Central memory CD8-positive, alpha-beta T cell (primary cell): ENCODE results near the gene RAP2A.

Experiments
- ATAC-seq: fragments of 150-1000 bp; cut with Tn5 transposase; replicated peaks from 2 replicates; pipeline ENCODE4 v1.10.0; 2022; ENCODE audit warnings: mild to moderate bottlenecking, moderate FRiP score, moderate number of reproducible peaks; ENCODE audit not compliant: poor library complexity, severe bottlenecking; ENCODE audit errors: extremely low read depth
- DNase-seq, 2 donors: peaks; one replicate each; pipeline ENCODE4 v3.0.0; 2021; ENCODE audit warnings: low spot score in 2 of 2
- H3K27ac Mint-ChIP-seq: one replicate; pipeline ENCODE4 v1.8.0; 2022; ENCODE audit warnings: low read depth, mild to moderate bottlenecking, moderate library complexity, mixed read lengths
- H3K27me3 Mint-ChIP-seq: one replicate; pipeline ENCODE4 v1.8.0; 2022; ENCODE audit warnings: mixed read lengths
- H3K36me3 Mint-ChIP-seq: one replicate; pipeline ENCODE4 v1.8.0; 2022; ENCODE audit warnings: mild to moderate bottlenecking, moderate library complexity, mixed read lengths; ENCODE audit not compliant: insufficient read depth
- H3K4me1 Mint-ChIP-seq: one replicate; pipeline ENCODE4 v1.8.0; 2022; ENCODE audit warnings: mixed read lengths
- H3K4me3 Mint-ChIP-seq: one replicate; pipeline ENCODE4 v1.8.0; 2022; ENCODE audit warnings: mild to moderate bottlenecking, moderate library complexity, mixed read lengths
- H3K9me3 Mint-ChIP-seq: one replicate; pipeline ENCODE4 v1.8.0; 2022; ENCODE audit warnings: mixed read lengths

The RAP2A gene

DNA sequence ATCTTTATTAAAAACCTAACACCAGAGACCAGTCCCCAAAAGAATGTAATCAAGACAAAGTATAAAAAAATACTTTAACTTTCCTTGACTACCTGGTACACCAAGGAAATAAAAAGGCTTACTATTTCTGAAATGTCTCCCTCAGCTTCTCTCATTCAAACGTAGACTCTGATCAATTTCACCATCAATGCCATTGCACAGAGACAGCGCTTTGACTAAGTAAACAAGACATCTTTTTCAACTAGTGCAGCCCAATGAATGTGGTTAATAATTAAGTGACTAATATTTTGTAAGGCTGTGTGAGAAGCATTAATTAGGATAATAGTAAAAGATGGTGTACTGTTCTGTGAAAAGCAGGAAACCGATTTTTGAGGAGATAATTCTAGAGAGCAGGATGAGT, 7.3 kb upstream of the RAP2A start:
- ATAC-seq (no peak), DNase-seq (no peak)
- no peaks in the 10 kb centered on the region for H3K9me3 Mint-ChIP-seq
- no peak overlapping the region for H3K4me3 Mint-ChIP-seq
- no peaks in the 10 kb centered on the region for H3K36me3 Mint-ChIP-seq
- H3K27me3 Mint-ChIP-seq = peaks cover 23% of the 10 kb centered on the region
- H3K27ac Mint-ChIP-seq = no peak overlapping the region
- H3K4me1 Mint-ChIP-seq = peaks cover 2% of the 10 kb centered on the region

DNA sequence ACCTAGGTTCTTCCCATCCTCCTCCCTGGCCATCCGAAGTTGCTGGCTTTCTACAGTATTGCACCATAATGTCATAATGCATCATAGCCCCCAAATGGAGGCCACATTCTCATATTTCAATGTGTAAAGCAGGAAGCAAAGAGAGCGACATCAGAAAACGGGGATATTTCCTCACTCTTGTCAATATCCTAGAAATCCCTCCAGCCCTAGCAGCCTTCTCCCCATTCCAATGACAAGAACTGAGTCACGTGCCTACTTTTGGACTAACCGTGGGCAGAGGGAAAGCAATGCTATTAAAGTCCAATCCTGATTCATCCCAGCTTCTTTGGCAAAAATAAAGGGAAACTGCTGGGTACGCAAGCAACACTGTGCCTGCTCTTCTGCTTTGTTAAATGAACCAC, 4.3 kb upstream of the RAP2A start:
- peaks cover 9% of the 10 kb centered on the region for H3K27me3 Mint-ChIP-seq
- H3K4me1 Mint-ChIP-seq = peaks cover 15% of the 10 kb centered on the region
- ATAC-seq (no peak), DNase-seq (no peak)
- H3K36me3 Mint-ChIP-seq = peaks cover 17% of the 10 kb centered on the region
- H3K4me3 Mint-ChIP-seq = no peak overlapping the region
- H3K27ac Mint-ChIP-seq = no peak overlapping the region
- H3K9me3 Mint-ChIP-seq = no peaks in the 10 kb centered on the region

DNA sequence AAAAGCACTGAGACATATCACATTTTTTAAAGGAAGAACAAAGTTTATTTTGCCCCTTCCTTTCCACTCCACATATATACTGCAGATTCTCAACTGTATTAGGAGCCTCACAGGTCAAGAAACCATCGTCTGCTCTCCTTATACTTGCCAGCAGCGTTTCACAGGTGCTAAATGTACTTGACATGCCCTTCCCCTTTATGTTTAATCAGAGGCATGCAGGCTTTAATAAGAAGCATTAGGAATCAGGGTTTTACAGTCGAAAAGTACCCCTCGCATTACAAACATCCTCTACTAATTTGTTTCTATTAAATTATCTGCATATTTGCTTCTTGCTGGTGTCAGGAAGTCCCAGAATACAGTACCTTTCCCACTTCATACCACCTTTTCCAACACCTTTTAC, 3.7 kb upstream of the RAP2A start:
- no peak for ATAC-seq
- Mint-ChIP-seq H3K27ac (no peak overlapping the region), H3K27me3 (peaks cover 9% of the 10 kb centered on the region), H3K9me3 (no peaks in the 10 kb centered on the region), H3K36me3 (peaks cover 20% of the 10 kb centered on the region), H3K4me1 (peaks cover 19% of the 10 kb centered on the region), H3K4me3 (no peak overlapping the region)
- no peak for DNase-seq

DNA sequence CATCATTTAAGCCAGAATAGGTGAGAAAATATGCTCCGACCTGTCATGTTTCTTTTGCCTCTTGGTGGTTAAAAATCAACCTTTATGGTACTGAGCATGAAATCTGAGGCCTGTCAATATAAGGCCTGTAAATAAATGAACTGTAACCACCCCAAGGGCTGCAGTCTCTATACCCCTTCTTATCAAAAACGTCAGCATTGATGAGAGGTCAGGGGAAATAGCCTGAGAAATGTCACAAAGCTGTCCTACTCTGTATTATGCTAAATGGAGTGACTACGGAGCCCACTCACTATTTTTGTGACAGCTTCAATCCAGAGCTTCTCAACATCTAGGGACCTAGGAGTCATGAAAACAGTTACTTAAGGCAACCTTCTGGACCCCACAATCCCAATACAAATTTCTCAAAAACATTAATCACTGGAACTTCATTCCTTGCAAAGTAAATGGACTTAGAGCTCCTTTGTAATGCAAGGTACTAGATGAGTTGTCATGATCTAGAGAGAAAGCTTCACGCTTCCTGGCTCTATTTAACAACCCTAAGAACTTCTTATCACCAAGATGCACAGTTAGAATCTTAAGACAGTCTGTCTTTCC, 2.7 kb upstream of the RAP2A start:
- Mint-ChIP-seq H3K4me3 (no peak overlapping the region), H3K27ac (no peak overlapping the region), H3K9me3 (no peaks in the 10 kb centered on the region), H3K27me3 (peaks cover 2% of the 10 kb centered on the region), H3K36me3 (peaks cover 20% of the 10 kb centered on the region), H3K4me1 (peaks cover 28% of the 10 kb centered on the region)
- ATAC-seq (no peak), DNase-seq (no peak)

DNA sequence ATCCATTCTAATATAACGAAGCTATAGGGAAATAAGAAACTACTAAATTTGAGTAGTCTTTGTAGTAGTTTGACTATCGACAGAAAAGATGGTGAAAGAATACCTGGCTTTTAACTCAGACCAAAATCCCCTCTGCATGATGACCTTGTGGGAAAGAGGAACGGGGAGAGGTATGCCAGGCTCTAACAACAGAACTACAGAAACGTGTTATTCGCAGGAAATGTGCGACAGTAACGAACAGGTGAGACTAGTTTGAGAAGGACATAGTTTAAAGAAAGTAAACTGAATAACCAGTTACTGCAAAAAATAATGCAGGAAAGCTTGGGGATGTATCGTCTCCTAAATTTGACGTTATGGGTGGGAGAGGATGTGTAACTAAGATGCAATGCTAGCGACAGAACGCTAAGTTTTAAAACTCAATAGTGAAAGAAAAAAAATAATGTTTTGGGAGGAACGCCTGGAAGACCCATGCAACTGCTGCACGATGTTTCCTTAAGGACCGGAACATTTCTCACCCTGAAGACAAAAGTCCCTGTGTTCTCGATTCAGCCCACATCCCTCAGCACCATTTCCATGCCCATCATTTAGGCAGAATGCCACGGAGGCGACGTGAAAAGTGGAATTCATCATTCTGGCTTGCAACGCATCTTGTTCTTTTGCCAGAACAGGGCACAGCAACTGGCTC, 1.6 kb upstream of the RAP2A start:
- peak overlapping the region; percentile 98 for H3K27ac Mint-ChIP-seq
- H3K9me3 Mint-ChIP-seq = no peaks in the 10 kb centered on the region
- peaks cover 20% of the 10 kb centered on the region for H3K36me3 Mint-ChIP-seq
- H3K4me1 Mint-ChIP-seq = peaks cover 34% of the 10 kb centered on the region
- peak overlapping the region; percentile 84 for H3K4me3 Mint-ChIP-seq
- ATAC-seq (no peak), DNase-seq (no peak)
- no peaks in the 10 kb centered on the region for H3K27me3 Mint-ChIP-seq

DNA sequence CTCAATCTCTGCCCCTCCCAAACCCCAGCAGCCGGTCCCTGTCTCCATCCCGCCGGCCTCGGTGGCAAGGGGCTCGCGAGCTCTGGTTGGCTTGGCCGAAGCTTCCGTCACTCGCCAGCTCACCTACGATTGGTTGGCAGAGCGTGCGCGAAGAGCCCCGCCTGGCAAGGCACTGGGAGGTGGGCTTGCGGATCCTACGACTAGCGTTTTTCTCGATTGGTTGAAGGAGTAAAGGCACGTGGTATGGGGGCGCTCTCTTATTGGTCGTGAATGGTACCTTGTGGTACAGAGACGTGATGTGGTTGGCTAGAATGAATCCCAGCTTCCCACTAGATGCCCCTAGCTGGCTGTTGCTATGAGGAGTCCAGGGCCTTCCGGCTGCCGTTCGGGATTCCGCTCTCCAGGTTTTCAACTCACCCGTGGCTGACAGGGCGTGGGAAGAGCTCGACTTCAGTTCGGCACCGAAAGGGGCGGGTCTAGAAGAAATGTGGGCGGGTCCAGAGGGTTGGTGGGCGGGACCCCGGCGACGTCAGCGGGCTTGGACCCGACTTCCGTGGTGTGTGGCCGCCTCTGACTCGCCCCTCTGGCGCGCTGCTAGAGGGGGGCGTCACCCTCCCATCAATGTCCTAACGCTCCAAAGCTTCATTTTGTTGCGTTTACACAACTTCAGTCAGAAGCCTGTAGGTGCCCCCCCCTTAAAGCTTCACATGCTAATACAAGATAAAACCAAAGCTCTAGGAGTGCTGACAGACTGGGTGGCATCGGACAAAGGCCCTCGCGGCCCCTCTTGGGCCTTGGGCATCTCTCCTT, 847 bp upstream of the RAP2A start:
- H3K9me3 Mint-ChIP-seq = no peaks in the 10 kb centered on the region
- peaks cover 20% of the 10 kb centered on the region for H3K36me3 Mint-ChIP-seq
- ATAC-seq (peak; percentile 84), DNase-seq (peak; percentile 99 to 100)
- peak overlapping the region; percentile 84 for H3K4me3 Mint-ChIP-seq
- H3K27ac Mint-ChIP-seq = peak overlapping the region; percentile 98
- no peaks in the 10 kb centered on the region for H3K27me3 Mint-ChIP-seq
- H3K4me1 Mint-ChIP-seq = peaks cover 34% of the 10 kb centered on the region

DNA sequence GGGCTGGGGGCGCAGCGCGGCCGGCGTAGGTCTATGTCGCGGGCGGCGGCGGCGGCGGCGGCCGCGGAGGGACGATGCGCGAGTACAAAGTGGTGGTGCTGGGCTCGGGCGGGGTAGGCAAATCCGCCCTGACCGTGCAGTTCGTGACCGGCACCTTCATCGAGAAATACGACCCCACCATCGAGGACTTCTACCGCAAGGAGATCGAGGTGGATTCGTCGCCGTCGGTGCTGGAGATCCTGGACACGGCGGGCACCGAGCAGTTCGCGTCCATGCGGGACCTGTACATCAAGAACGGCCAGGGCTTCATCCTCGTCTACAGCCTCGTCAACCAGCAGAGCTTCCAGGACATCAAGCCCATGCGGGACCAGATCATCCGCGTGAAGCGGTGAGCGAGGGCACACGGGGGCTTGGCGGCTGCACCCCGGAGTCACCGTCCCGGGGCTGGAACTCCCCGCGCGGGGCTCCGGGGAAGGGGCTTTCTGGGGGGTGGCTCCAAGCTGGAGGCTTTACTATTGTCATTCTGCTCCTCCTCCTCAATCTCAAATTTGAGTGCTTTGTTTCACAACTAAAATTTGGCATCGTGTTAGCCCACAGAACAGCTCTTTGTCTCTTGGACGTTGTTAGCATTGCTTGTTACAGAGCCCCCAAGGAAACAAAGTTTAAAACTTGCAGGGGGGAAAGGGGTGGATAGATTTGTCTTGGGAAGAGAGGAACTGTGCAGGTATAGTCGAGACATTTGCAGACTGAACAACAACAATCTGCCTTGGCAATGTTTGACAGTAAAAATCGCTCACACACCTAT, 630 bp downstream of the RAP2A start:
- Mint-ChIP-seq H3K9me3 (no peaks in the 10 kb centered on the region), H3K4me1 (peaks cover 34% of the 10 kb centered on the region), H3K4me3 (peak overlapping the region; percentile 84), H3K36me3 (peaks cover 20% of the 10 kb centered on the region), H3K27me3 (no peaks in the 10 kb centered on the region), H3K27ac (peak overlapping the region; percentile 50)
- DNase-seq = peak; percentile 23 to 28
- ATAC-seq = no peak

DNA sequence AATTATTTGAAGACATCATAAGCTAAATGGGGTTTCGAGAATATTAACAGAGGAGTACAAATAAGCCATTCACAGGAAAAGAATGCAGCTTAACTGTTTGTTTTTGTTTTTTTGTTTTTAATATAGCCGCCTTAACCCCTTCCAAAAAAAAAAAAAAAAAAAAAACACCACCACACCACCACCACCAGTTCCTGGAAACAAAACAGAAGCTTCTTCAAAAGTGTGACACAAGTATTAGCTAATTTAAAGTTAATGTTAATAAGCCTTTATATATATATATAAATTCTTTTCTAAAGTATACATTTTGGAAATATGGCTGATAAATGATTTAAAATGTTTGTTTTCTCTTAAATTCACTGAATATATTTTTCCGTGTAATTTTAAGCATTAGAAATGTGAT, 1.4 kb downstream of the RAP2A start:
- Mint-ChIP-seq H3K4me3 (peak overlapping the region; percentile 84), H3K27me3 (no peaks in the 10 kb centered on the region), H3K4me1 (peaks cover 34% of the 10 kb centered on the region), H3K27ac (peak overlapping the region; percentile 50), H3K36me3 (peaks cover 20% of the 10 kb centered on the region), H3K9me3 (no peaks in the 10 kb centered on the region)
- DNase-seq (no peak), ATAC-seq (no peak)

DNA sequence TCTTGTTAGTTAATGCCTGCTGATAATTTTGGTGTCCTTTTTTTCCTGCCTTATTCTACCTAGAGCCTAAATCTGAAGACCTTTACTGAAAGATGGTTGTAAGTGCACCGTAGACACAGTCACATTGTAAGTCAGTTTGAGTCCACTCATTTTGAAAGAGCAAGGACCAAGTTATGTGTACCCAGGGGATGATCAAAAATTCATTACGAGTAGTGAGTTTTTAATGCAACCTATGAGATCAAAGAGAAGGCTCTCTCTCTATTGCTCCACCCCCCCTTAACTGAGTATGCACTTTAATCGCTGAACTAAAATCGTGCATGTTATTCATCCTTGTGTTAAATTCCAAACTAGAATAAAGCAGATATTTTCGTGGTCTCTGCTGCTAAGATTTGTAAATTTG, 1.8 kb downstream of the RAP2A start:
- peak overlapping the region; percentile 17 for H3K27ac Mint-ChIP-seq
- H3K9me3 Mint-ChIP-seq = no peaks in the 10 kb centered on the region
- peaks cover 34% of the 10 kb centered on the region for H3K4me1 Mint-ChIP-seq
- H3K27me3 Mint-ChIP-seq = no peaks in the 10 kb centered on the region
- H3K4me3 Mint-ChIP-seq = peak overlapping the region; percentile 84
- H3K36me3 Mint-ChIP-seq = peaks cover 20% of the 10 kb centered on the region
- ATAC-seq (no peak), DNase-seq (no peak)

DNA sequence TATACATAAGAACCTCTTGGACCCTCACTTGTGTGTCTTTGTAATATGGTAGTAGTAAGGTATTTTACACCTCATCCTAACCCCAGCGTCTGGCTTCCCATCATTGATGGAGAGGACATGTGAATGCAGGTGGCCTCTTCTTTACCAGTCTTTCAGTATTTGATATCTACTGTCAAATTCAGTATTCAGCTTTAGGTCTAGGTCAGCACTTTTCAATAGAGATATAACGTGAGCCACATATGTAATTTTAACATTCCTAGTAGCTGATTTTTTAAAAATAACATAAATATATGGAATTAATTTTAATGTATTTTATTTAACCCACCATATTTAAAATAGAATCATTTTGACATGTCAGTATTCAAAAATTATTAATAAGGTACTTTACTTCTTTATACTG, 2.9 kb downstream of the RAP2A start:
- H3K27me3 Mint-ChIP-seq = no peaks in the 10 kb centered on the region

DNA sequence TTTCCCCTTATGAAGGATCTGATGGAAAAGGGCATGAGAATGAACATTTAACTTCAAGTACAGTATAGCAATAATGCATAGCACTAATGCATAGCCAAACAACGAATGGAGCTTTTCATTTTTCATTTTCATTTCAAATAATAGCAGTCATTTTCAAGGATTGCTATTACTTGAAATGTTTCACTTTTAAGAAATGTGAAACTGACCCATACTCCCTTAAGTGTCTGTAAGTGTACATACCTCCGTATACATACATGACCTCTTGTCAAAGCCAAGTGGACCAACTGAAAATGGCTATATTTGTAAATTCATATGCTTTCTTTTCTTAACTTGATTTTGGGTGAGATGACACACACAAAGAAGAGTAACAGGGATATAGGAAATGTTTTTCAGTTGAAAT, 3.8 kb downstream of the RAP2A start:
- no peak overlapping the region for H3K27ac Mint-ChIP-seq
- H3K27me3 Mint-ChIP-seq = no peaks in the 10 kb centered on the region
- H3K4me1 Mint-ChIP-seq = peaks cover 21% of the 10 kb centered on the region
- H3K9me3 Mint-ChIP-seq = no peaks in the 10 kb centered on the region
- DNase-seq = no peak
- H3K4me3 Mint-ChIP-seq = no peak overlapping the region
- ATAC-seq = no peak
- H3K36me3 Mint-ChIP-seq = peaks cover 15% of the 10 kb centered on the region

More for the DNA sequence above, 2.9 kb downstream of the RAP2A start:
- H3K36me3 Mint-ChIP-seq = peaks cover 20% of the 10 kb centered on the region
- no peaks in the 10 kb centered on the region for H3K9me3 Mint-ChIP-seq
- no peak overlapping the region for H3K27ac Mint-ChIP-seq
- DNase-seq (no peak), ATAC-seq (no peak)
- peak overlapping the region; percentile 84 for H3K4me3 Mint-ChIP-seq
- H3K4me1 Mint-ChIP-seq = peaks cover 30% of the 10 kb centered on the region

DNA sequence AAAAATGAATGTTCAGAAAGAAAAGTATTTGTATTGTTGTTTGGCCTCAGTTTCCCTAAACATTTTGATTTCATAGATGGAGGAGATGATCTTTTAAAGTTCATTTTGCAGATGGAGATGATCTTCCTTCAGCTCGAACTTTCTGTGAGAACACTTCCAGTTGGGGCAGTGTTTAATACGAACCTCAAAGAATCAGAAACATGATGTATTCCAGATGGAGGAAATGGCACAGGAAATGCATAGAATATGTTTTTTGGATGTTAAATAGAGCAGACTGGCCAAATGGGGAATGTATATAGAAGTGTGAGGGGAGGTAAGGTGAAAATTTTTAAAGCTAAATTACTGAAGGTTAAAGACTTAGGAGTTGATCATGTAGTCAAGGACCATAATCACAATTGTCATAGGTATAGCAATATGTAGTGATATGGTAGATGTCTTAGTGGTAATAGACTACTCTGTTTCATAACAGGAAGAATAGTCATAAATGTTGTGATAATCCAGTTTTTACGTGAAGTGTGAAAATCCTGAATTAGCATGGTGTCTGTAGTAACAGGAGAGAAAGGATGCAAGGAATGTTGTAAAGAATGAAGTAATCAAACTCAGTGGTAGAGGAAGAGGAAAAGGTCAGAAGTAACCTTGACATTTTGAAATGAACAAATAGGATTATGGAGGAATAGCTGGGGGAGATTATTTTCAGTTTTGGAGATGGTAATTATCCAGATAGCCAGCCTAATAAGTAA, 5.1 kb downstream of the RAP2A start:
- Mint-ChIP-seq H3K27ac (no peak overlapping the region), H3K9me3 (no peaks in the 10 kb centered on the region), H3K4me1 (peaks cover 19% of the 10 kb centered on the region), H3K36me3 (peaks cover 5% of the 10 kb centered on the region), H3K27me3 (no peaks in the 10 kb centered on the region), H3K4me3 (no peak overlapping the region)
- DNase-seq (no peak), ATAC-seq (no peak)
